BJ (cell line): Measurements from ENCODE around the gene PTGES3. TPM values are rescaled to one million over a fixed set of nuclear protein-coding genes. Genes with fewer than 3 reads are reported as not detected.

ENCODE experiments used
- CTCF ChIA-PET: fragments of 350-600 bp; formaldehyde crosslinking; extraction: SDS; loops from one replicate; lab custom pipeline; 2021; ENCODE audit warnings: antibody characterized with exemption, inconsistent platforms; lab: Yijun Ruan, JAX
- POLR2A ChIA-PET: fragments of 300-600 bp; sonication (Branson Sonifier 250); formaldehyde crosslinking; extraction: SDS; loops from one replicate; lab custom pipeline; 2021; ENCODE audit warnings: antibody characterized with exemption; lab: Charles Lee
- DNase-seq: peaks from one replicate; pipeline ENCODE4 v3.0.0-alpha.2; 2011; ENCODE audit warnings: low read depth
- H3K27me3 ChIP-seq: 2 replicates; pipeline ENCODE4 v1.6.0; 2011; ENCODE audit warnings: low read length; ENCODE audit not compliant: control insufficient read depth, insufficient read depth
- H3K36me3 ChIP-seq: 2 replicates; pipeline ENCODE4 v1.5.1; 2011; ENCODE audit warnings: low read length; ENCODE audit not compliant: control insufficient read depth, insufficient read depth
- H3K4me3 ChIP-seq: 2 replicates; pipeline ENCODE4 v1.5.1; 2011; ENCODE audit warnings: low read depth, mild to moderate bottlenecking, control low read depth, low read length
- CTCF ChIP-seq: IDR thresholded peaks from 2 replicates; pipeline ENCODE4 v1.5.1; 2011; ENCODE audit warnings: low read depth, mild to moderate bottlenecking, control low read depth, inconsistent platforms, low read length, moderate library complexity; ENCODE audit not compliant: insufficient read depth
- polyA plus RNA-seq: library from polyadenylated mRNA; depleted of rRNA; stranded (reverse); fragments of >200 nt; gene quantifications from 2 replicates; pipeline ENCODE4 v1.2.3, GENCODE V29; 2011

The PTGES3 gene
- polyA plus RNA-seq, 1 experiment, result 24.7 TPM

- H3K36me3 ChIP-seq, result no peaks in the 10 kb centered on the region; the same call in 1 of the 2 replicates
- CTCF ChIA-PET, result interaction anchor here (0.8 kb wide), 1 partner anchor 43 kb away, joined by 3 read pairs; no protein-coding TSS in a partner anchor
- POLR2A ChIA-PET, result no interaction called here
Observed at GRCh38 chr12:56679883-56680575, 8.1 kb downstream of the PTGES3 start.

GRCh38 chr12:56678852-56679251 is 9.2 kb downstream of the PTGES3 start:
- no peak for TF ChIP-seq CTCF
- CTCF ChIA-PET, result interaction anchor here (0.8 kb wide), 1 partner anchor 42 kb away, joined by 3 read pairs; no protein-coding TSS in a partner anchor
- POLR2A ChIA-PET, result no interaction called here

More at GRCh38 chr12:56679883-56680575, 8.1 kb downstream of the PTGES3 start:
- Histone ChIP-seq H3K27me3 (no peaks in the 10 kb centered on the region), H3K4me3 (no peak overlapping the region)
- no peak for DNase-seq
- TF ChIP-seq CTCF, result no peak

GRCh38 chr12:56677680-56678079 is 10.4 kb downstream of the PTGES3 start:
- ChIA-PET CTCF (interaction anchor here (1.2 to 1.4 kb wide), 2 partner anchors 11 to 12 kb away, joined by 3 to 4 read pairs; partner anchors contain the start of gene PTGES3), POLR2A (no interaction called here)
- no peaks in the 10 kb centered on the region for H3K27me3 ChIP-seq
- no peak overlapping the region for H3K4me3 ChIP-seq
- no peak for TF ChIP-seq CTCF
- no peak for DNase-seq
- H3K36me3 ChIP-seq, result no peaks in the 10 kb centered on the region; the same call in 1 of the 2 replicates

More at GRCh38 chr12:56678852-56679251, 9.2 kb downstream of the PTGES3 start:
- H3K27me3 ChIP-seq, result no peaks in the 10 kb centered on the region
- no peak overlapping the region for H3K4me3 ChIP-seq
- no peaks in the 10 kb centered on the region; the same call in 1 of the 2 replicates for H3K36me3 ChIP-seq
- DNase-seq, result no peak

GRCh38 chr12:56676851-56677580 is 11.1 kb downstream of the PTGES3 start:
- ChIA-PET CTCF (interaction anchor here (1.2 to 1.4 kb wide), 2 partner anchors 11 to 12 kb away, joined by 3 to 4 read pairs; partner anchors contain the start of gene PTGES3), POLR2A (no interaction called here)
- Histone ChIP-seq H3K4me3 (no peak overlapping the region), H3K27me3 (no peaks in the 10 kb centered on the region), H3K36me3 (no peaks in the 10 kb centered on the region; the same call in 1 of the 2 replicates)
- no peak for DNase-seq
- TF ChIP-seq CTCF, result no peak

- POLR2A ChIA-PET, result no interaction called here
- no peak overlapping the region for H3K4me3 ChIP-seq
- peaks cover 10% of the 10 kb centered on the region for H3K36me3 ChIP-seq
- TF ChIP-seq CTCF, result no peak
- CTCF ChIA-PET, result interaction anchor here (1.1 to 1.6 kb wide), 2 partner anchors 13 to 35 kb away, joined by 3 to 5 read pairs; no protein-coding TSS in a partner anchor
- DNase-seq, result no peak
- H3K27me3 ChIP-seq, result no peaks in the 10 kb centered on the region
Observed at GRCh38 chr12:56671608-56672007, 16.5 kb downstream of the PTGES3 start.
